HL-60 (cell line): ENCODE data around the gene SRCAP.

Source experiments
- GABPA ChIP-seq: IDR thresholded peaks from 2 replicates; pipeline ENCODE4 v1.6.1; 2012; ENCODE audit warnings: low read depth
- POLR2AphosphoS5 ChIP-seq: IDR thresholded peaks from 2 replicates; pipeline ENCODE4 v1.6.1; 2012; ENCODE audit warnings: low read depth
- SPI1 ChIP-seq: IDR thresholded peaks from 2 replicates; pipeline ENCODE4 v1.6.1; 2012; ENCODE audit warnings: low read depth, mild to moderate bottlenecking, borderline replicate concordance
- TF ChIP-seq, protein P1 (sequence below): IDR thresholded peaks from one replicate; pipeline ENCODE4 v1.5.1; 2011; ENCODE audit warnings: low read length, control low read depth, inconsistent platforms; ENCODE audit not compliant: insufficient read depth
- TF ChIP-seq, protein P2 (sequence below): IDR thresholded peaks from 2 replicates; pipeline ENCODE4 v1.6.1; 2012; ENCODE audit warnings: low read depth; ENCODE audit not compliant: insufficient replicate concordance

DNA sequence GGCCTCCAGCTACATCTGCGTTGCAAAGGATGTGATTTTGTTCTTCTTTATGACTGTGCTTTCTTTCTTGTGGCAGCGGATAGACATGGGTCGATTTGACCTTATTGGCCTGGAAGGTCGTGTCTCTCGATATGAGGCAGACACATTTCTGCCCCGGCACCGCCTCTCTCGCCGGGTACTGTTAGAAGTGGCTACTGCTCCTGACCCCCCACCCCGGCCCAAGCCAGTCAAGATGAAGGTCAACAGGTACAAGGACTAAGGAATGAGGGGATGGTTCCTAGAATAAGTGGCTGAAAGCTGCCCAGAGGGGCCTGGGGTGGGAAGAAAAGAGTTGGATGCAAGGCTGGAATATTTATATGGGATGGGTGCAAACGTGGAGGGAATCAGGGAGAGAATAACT lies 21.1 kb downstream of the SRCAP start:
- TF ChIP-seq, protein P1, sequence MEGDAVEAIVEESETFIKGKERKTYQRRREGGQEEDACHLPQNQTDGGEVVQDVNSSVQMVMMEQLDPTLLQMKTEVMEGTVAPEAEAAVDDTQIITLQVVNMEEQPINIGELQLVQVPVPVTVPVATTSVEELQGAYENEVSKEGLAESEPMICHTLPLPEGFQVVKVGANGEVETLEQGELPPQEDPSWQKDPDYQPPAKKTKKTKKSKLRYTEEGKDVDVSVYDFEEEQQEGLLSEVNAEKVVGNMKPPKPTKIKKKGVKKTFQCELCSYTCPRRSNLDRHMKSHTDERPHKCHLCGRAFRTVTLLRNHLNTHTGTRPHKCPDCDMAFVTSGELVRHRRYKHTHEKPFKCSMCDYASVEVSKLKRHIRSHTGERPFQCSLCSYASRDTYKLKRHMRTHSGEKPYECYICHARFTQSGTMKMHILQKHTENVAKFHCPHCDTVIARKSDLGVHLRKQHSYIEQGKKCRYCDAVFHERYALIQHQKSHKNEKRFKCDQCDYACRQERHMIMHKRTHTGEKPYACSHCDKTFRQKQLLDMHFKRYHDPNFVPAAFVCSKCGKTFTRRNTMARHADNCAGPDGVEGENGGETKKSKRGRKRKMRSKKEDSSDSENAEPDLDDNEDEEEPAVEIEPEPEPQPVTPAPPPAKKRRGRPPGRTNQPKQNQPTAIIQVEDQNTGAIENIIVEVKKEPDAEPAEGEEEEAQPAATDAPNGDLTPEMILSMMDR: no peak
- TF ChIP-seq, protein P2, sequence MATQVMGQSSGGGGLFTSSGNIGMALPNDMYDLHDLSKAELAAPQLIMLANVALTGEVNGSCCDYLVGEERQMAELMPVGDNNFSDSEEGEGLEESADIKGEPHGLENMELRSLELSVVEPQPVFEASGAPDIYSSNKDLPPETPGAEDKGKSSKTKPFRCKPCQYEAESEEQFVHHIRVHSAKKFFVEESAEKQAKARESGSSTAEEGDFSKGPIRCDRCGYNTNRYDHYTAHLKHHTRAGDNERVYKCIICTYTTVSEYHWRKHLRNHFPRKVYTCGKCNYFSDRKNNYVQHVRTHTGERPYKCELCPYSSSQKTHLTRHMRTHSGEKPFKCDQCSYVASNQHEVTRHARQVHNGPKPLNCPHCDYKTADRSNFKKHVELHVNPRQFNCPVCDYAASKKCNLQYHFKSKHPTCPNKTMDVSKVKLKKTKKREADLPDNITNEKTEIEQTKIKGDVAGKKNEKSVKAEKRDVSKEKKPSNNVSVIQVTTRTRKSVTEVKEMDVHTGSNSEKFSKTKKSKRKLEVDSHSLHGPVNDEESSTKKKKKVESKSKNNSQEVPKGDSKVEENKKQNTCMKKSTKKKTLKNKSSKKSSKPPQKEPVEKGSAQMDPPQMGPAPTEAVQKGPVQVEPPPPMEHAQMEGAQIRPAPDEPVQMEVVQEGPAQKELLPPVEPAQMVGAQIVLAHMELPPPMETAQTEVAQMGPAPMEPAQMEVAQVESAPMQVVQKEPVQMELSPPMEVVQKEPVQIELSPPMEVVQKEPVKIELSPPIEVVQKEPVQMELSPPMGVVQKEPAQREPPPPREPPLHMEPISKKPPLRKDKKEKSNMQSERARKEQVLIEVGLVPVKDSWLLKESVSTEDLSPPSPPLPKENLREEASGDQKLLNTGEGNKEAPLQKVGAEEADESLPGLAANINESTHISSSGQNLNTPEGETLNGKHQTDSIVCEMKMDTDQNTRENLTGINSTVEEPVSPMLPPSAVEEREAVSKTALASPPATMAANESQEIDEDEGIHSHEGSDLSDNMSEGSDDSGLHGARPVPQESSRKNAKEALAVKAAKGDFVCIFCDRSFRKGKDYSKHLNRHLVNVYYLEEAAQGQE: no peak
- TF ChIP-seq POLR2AphosphoS5 (no peak), GABPA (no peak), SPI1 (no peak)
